Measurements from ENCODE around the gene CLDN20. TPM values are rescaled to one million over a fixed set of nuclear protein-coding genes. Genes with fewer than 3 reads are reported as not detected.
"Not testable (repeated sequence)": the region's sequence is repeated elsewhere in the genome, so short reads cannot be mapped to it uniquely, and the experiment has no call there.

CLDN20 gene
- polyA plus RNA-seq, 3 donors: 0.92 to 2.1 (median 1.4) TPM

DNA sequence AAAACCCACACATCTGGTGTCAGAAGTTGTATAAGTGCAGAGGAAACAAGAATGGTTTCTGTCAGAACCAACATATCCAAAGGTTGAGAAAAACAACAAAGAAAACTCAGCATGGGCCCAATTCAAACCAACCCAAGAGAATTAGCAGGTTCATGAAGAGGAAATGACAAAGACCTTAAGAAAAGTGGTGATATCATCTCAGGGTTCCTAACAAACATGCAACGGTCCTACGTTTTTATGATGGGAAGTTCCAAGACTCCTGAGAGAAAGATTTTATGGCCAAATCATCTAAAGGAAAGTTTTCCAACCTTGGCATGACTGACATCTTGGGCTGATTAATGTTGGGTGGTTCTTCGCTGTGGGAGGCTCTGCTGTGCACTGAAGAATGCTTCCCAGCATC is 27.5 kb downstream of the CLDN20 start:
- DNase-seq (ENCODE audit: extremely low read depth in 1 of 11, low read depth in 9 of 11, low spot score in 4 of 11): no peak

DNA sequence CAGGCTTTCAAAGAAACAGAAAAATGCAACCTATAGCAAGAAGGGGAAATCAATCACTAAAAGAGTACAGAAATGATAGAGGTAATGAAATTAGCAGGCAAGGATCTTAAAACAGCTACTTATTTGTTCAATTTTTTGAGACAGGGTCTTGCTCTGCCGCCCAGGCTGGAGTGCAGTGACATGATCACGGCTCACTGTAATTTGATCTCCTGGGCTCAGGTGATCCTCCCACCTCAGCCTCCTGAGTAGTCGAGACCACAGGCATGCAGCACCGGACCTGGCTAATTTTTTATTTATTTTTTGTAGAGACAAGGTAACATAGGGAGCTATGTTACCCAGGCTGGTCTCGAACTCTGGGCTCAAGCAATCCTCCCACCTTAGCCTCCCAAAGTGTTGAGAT is 28.9 kb downstream of the CLDN20 start:
- no peak for DNase-seq (ENCODE audit: extremely low read depth in 1 of 11, low read depth in 9 of 11, low spot score in 4 of 11)

DNA sequence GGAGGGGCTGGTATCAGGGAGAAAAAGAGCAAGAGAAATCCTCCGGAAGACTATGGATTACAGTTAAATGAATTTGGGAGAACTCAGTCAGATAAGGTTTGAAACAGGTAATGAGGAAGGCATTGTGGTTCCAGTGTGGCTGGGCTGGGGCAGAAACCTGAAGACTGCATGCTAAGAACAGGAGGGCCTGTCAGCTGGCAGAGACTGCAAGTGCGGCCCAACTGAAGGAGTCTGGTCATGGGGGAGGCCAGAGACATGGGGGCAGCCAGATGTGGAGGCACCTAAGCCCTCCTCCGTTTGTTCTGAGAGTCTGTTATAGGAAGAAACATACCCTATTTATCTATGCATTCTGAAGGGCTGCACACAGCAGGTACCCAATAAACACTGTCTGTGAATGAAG is 33.9 kb downstream of the CLDN20 start:
- no peak for DNase-seq (ENCODE audit: extremely low read depth in 1 of 11, low read depth in 9 of 11, low spot score in 4 of 11)

DNA sequence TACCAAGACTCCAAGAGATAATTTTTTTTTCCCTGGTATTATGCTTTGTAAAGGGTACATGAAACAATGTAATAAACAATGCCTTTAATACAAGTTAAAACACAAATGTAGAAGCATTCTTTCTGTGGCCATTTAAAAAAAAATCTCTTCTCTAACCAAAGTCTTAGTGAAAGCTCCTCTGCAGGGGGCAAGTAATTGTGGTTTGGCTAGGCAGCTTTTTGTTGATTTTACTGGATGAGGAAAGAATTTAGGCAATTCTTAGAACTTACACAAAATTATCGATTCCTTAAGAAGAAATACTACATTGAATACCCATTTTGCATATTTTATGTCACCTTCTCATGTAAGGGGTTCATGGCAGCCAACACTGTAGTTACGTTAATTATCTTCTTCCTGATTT is 38.1 kb downstream of the CLDN20 start:
- no peak for DNase-seq (ENCODE audit: extremely low read depth in 1 of 11, low read depth in 9 of 11, low spot score in 4 of 11)

DNA sequence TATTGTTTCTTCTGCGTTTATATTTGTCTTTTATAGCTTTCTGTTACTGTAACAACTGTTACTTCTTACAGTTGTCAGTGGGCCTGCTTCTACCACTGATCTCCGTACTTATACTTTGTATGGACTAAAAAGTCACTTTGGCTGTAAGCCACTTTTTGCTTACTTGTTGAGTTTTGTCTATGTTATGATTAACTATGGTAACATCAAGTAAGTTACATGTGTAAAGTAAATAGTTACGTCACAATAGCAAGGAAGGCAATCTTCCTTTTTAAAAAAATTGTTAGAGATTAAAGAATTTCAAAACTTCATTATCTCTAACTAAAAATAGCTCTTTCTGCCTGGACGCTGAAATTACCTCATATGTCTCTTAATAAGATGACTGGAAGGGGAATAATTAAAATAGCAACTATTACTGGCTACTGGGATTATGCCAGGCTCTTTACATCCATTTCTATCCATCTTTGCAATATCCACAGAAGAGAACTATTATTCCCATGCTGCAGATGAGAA is 39.6 kb downstream of the CLDN20 start:
- no peak for DNase-seq (ENCODE audit: extremely low read depth in 1 of 11, low read depth in 9 of 11, low spot score in 4 of 11)

DNA sequence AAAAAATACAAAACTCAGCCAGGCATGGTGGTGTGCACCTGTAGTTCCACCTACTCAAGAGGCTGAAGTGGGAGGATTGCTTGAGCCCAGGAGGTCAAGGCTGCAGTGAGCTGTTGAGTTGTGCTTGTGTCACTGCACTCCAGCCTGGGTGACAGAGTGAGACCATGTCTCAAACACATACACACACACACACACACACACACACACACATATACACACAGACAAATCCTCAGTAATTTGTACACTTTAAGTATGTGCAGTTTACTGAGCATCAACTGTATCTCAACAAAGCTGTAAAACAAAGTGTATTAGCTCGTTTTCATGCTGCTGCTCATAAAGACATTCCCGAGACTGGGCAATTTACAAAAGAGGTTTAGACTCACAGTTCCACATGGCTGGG is 43.1 kb downstream of the CLDN20 start:
- no peak for DNase-seq (ENCODE audit: extremely low read depth in 1 of 11, low read depth in 9 of 11, low spot score in 4 of 11)

DNA sequence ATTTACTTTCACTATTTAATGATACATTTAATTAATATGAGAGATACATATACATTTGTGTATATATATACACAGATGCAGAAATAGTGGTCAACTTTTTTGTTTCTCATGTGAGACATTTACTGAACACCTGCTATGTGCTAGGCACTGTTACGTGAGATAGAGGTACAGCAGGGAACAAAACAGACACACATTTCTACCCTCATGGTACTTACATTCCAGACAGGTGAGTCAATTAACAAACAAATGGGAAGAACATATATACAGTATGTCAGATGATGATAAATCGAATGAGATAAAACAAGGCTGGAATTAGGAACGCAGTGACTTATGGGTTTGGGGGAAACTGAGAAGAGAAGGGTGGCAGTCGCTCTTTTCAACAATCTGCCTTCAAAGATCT is 45.3 kb downstream of the CLDN20 start:
- DNase-seq (ENCODE audit: extremely low read depth in 1 of 11, low read depth in 9 of 11, low spot score in 4 of 11): no peak

DNA sequence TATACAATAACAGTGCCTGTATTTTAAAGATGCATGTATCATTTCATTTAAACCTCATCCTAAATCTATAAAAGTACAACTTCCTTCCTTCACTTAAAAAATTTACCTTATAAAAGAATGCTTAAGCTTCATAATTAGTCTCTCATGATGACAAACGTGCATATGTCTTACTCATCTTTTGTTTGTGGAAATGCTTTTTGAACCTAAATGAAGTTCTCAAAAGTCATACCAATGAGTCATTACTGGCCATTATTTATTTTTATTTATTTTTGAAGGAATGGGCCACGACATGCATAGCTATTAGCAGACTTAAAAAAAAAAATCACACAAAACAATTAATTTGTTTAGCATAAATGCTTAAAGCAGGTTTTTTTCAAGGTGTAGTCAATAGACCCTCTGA is 46.8 kb downstream of the CLDN20 start:
- DNase-seq (ENCODE audit: extremely low read depth in 1 of 11, low read depth in 9 of 11, low spot score in 4 of 11): no peak

DNA sequence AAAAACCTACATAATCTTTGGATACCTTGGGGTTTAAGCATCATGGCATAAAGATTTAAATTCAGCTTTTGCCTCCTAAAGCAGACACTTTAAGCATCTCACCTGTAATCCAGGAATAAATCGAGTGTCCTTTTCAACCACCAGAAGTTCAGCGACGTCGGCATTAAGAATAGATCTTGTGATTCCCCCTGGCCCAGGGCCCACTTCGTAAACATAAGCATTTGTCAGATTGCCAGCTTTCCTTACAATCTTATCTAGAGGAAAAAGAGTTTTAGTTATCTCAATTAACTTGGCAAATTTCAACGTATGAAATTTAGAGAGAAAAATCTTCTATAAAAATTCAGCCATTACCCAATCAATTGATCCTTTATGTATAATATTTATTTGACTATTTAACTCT is 47.3 kb downstream of the CLDN20 start:
- no peak for DNase-seq (ENCODE audit: extremely low read depth in 1 of 11, low read depth in 9 of 11, low spot score in 4 of 11)

DNA sequence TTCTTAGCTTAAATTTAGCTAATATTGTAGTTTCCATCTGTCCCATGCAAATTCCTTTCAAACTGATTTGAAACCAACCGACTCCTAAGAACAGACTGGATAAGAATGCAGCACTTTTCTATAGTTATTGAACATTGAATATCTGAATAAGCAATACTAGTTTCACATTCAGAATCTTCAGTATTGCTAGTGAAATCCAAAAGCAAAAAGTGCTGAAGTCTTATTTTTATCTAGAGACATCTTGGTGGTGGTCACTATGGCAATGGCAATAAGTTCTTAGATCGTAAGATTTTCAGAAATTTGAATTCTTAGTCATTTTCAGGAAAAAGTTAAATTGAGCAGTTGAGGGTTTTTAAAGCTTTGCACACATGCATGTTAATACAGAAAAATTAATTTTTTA is 47.8 kb downstream of the CLDN20 start:
- no peak for DNase-seq (ENCODE audit: extremely low read depth in 1 of 11, low read depth in 9 of 11, low spot score in 4 of 11)

DNA sequence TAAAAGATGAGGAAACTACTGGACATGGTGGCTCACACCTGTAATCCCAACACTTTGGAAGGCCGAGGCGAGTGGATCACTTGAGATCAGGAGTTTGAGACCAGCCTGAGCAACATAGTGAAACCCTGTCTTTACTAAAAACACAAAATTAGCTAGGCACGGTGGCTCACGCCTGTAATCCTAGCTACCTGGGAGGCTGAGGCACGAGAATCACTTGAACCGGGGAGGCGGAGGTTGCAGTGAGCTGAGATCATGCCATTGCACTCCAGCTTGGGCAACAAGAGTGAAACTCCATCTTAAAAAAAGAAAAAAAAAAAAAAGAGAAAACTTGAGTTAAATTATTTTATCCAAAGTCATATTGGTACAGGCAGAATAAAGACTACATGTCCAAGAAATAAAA is 49.1 kb downstream of the CLDN20 start:
- DNase-seq (ENCODE audit: extremely low read depth in 1 of 11, low read depth in 9 of 11, low spot score in 4 of 11): not testable (repeated sequence)

DNA sequence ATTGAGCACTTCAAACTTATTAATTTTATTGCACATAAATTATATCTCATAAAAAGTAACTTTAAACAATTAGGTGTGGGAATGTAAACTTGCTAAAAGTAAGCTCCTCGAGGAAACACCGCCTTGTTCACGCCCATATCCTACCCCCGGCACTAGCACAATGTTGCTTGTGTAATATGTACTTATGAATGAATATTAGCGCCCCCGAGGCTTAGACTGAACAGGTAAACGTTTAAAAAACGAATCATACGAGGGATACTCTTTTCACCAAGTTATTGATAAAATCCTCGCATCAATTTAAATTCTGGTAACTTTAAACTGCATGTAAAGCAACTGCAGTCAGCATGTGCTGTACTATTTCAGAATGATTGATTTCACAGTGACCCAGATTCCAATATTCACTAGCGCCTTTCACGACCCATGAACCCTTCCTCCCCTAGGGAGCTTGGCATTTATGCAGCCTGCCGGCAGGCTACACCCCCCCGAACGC is 49.8 kb downstream of the CLDN20 start:
- DNase-seq (ENCODE audit: extremely low read depth in 1 of 11, low read depth in 9 of 11, low spot score in 4 of 11): peak in 1 of 11 donors; percentile 15

DNA sequence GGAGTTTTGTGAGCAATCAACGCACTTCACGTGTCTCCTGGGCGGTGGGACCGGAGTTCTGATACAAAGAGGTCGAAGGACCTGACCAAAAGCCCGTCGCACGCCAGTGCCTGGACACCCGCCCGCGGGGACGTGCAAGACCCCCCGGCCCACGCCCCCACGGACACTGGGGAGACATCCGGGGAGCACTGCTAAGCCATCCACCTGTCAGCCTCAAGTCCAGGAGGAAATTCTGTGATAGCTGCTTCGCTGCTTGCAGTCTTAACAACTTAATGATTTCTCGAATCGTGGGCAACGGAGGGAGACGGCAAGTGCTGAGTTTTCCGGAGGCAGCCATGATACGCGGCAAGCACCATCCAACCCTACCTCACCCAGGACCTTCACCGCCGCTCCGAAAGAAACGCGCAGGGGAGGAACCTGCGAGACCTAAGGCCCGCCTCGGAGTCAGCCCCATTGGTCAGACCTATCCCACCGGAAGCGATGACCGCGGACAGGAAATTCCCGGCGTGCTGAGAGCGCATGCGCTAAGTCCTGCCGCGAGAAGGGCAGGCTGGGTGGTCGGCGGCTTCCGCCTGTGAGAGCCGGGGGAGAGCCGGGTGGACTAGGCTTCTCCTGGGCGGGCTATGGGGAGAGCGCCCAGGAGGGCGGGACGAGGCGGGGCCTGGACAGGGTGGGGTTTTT is 50.4 kb downstream of the CLDN20 start, which contains the start of gene TFB1M:
Gene TFB1M, minus strand, starts transcription at position 393 of the 681 bp plus-strand sequence. Its CDS starts 56 bp downstream, at position 337.
- peak; percentile 95 to 98 (median 97) for DNase-seq (ENCODE audit: extremely low read depth in 1 of 11, low read depth in 9 of 11, low spot score in 4 of 11)

DNA sequence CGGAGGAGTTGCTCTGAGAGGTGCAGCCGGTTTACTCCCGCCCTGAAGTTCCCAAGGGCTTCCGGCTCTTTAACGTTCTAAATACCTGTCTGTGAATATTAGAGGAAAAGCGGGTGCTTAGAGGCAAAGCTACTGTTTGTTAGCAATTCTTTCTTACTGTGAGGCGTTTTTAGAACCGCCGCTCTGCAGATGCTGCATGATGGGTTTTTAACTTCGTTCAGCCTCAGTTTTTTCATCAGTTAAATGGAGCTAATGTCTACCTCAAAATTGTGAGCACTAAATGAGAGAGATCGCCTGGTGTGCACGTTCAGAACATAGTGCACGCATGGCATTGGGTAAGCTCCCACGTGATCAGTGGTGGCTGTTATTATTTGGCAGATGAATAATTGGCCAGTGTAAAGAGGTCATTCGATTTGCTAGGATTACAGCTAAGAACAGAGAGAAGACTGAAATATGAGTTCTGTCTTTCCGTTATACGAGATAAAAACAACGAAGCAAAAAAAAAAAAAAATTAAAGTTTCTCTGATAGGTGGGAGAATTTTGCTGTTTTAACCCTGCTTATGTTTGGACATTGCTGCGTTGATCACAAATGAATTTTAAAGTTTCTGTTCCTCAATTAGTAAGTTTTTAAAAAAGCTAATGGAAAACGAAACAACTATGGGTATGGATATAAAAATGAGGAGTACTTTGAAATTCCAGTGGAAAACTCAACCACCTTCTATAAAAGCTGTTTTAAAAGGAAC is 51.1 kb downstream of the CLDN20 start:
- DNase-seq (ENCODE audit: extremely low read depth in 1 of 11, low read depth in 9 of 11, low spot score in 4 of 11): no peak

DNA sequence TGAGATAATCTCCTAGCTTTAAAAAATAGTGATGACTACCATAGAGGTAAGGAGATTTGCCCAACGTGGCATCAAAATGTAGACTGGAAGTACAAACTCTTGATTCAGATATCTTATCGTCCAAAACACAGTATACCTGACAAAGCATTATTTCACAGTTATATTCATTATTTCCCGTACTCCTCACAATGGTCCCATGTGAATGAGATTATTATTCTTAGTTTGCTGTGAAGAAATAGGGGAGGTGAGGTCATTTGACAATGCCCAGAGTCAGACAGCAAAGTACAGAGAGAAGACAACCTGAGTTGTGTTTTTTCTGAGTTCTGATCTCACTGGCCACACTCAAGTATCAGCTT is 51.7 kb downstream of the CLDN20 start:
- DNase-seq (ENCODE audit: extremely low read depth in 1 of 11, low read depth in 9 of 11, low spot score in 4 of 11): no peak

DNA sequence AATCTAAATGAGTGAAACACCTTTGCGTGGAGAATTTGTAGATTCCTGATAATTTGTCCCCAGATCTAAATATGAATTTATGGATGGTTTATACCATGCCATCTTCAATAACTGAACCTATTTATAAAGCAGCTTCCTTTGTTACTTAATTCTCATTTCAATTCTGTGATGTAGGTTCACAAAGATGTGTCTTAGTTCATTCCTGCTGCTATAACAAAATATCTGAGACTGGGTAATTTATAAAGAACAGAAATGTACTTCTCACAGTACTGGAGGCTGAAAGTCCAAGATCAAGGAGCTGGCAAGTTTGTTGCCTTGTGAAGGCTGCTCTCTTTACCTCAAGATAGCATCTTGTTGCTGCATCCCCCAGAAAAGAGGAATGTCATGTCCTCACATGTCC is 52.6 kb downstream of the CLDN20 start:
- no peak for DNase-seq (ENCODE audit: extremely low read depth in 1 of 11, low read depth in 9 of 11, low spot score in 4 of 11)

DNA sequence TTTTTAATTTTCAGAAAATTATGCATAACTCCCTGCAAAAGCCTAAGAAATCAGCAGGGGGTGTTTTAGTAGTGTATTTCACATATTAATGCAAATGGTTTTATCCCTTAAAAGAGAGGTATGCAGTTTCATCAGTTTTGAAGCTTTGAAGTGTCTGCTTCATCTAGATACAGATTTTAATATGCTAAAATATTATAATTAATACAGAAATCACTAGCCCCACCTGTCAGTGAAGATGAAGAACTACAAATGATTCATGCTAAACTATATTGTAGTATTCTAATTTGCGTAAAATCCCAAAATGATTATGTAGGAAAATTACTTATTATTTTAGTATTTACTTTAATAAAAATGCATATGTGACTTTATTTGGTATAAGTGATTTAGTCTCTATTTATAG is 53.4 kb downstream of the CLDN20 start:
- no peak for DNase-seq (ENCODE audit: extremely low read depth in 1 of 11, low read depth in 9 of 11, low spot score in 4 of 11)

DNA sequence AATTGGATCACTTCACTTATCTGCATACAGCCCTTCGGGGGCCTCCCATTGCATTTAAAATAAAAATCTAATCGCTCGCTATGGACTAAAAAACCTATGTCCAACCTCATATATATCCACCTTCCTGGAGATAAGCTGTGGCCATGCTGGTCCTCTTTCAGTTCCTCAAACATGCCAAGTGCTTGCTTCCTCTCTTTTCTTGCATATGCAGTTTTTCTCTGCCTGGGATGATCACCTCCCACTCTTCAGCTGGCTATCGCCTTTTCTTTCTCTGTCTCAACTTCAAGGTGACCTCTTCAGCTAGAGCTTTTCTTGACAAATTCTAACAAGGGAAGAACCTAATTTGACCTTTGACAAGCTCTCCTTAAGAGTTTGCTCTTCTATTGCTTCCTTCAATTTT is 56.1 kb downstream of the CLDN20 start:
- DNase-seq (ENCODE audit: extremely low read depth in 1 of 11, low read depth in 9 of 11, low spot score in 4 of 11): no peak

DNA sequence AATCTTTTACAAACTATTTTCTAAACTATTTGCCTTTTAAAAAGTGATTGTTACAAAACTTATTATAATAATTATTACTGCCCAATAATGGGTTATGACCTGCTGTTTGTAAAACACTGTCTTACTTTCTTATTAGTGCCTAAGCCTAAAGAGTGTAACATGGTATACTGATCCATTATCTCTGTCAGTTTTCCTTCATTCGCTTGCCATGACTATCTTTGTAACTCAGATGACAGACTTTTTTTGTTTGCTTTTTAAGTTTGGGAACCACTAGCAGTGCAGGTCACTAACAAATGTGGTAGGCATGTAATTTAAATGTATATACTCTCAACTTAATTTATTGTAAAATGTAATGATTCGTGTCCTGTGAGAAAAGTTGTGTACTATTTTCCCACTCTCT is 60.4 kb downstream of the CLDN20 start:
- no peak for DNase-seq (ENCODE audit: extremely low read depth in 1 of 11, low read depth in 9 of 11, low spot score in 4 of 11)

DNA sequence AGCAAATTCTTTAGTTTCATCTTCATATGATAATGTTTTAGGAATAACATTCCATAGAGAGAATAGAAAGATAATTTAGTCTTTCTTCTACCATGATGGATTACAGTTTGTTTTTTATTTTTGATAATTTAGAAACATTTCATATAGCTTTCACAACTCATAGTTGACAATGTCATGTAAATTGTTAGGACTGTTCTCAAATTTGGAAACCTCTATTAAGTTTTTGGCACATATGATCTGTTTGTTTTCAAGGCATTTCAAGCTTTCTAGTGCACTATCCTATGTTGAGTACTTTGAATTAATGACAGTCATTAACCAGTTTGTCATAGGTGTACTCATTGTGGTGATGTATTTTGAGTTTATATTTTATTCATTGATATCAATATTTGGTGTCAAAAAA is 61.2 kb downstream of the CLDN20 start:
- DNase-seq (ENCODE audit: extremely low read depth in 1 of 11, low read depth in 9 of 11, low spot score in 4 of 11): no peak
